SK-MEL-5 (cell line): ENCODE data around the gene TEX35. TPM values are rescaled to one million over a fixed set of nuclear protein-coding genes. Genes with fewer than 3 reads are reported as not detected.
A peak's percentile ranks its signal among the peaks of the same experiment; 100 is the strongest.

ENCODE experiments used
- DNase-seq: peaks from one replicate; pipeline ENCODE4 v3.0.0-alpha.2; 2016; ENCODE audit warnings: low read depth, low spot score
- in situ Hi-C: cut with HindIII; loops from 2 replicates; pipeline ENCODE4 v1.10.0; 2016; ENCODE audit warnings: low sequenced_read_pairs, high pct_unique_total_duplicates, low pct_unique_long_range_greater_than_20kb
- polyA plus RNA-seq, 2 experiments: library from polyadenylated mRNA; depleted of rRNA; stranded (reverse); fragments of >200 nt; gene quantifications; 2 replicates each; pipeline ENCODE4 v1.2.3, GENCODE V29; 2015
- total RNA-seq: library from RNA; depleted of rRNA; stranded (reverse); fragments of >200 nt; shearing (Covaris generic); gene quantifications from 2 replicates; pipeline ENCODE4 v1.2.3, GENCODE V29; 2014; rRNA removed

Gene TEX35
- not detected in 2 replicates for total RNA-seq
- not detected in 2 replicates for polyA plus RNA-seq (2015; cell fraction: cytosol; rRNA removed)
- polyA plus RNA-seq (2015; cell fraction: nucleus; rRNA removed), result 0.11 TPM in 1 of 2 replicates, not detected in the other

GRCh38 chr1:178512566-178513277 lies at the start of gene TEX35:
TSS of gene TEX35 (plus strand) at chr1:178513109. CDS start at chr1:178513189, 80 bp downstream.
- in situ Hi-C loops, result no loop called here
- DNase-seq, result no peak

GRCh38 chr1:178464141-178464540 lies 48.8 kb upstream of the TEX35 start:
- DNase-seq, result no peak
- in situ Hi-C loops, result no loop called here

GRCh38 chr1:178464566-178464965 lies 48.3 kb upstream of the TEX35 start:
- no peak for DNase-seq
- in situ Hi-C loops, result no loop called here

- DNase-seq, result peak; percentile 24
- in situ Hi-C loops, result no loop called here
Measured at GRCh38 chr1:178465011-178465410, 47.9 kb upstream of the TEX35 start.

GRCh38 chr1:178467837-178468236 lies 45.1 kb upstream of the TEX35 start:
- no peak for DNase-seq
- in situ Hi-C loops, result no loop called here

- DNase-seq, result no peak
- in situ Hi-C loops, result no loop called here
Measured at GRCh38 chr1:178470411-178470960, 42.4 kb upstream of the TEX35 start.

GRCh38 chr1:178472531-178472930 lies 40.4 kb upstream of the TEX35 start:
- no peak for DNase-seq
- in situ Hi-C loops, result no loop called here

GRCh38 chr1:178477373-178477772 lies 35.5 kb upstream of the TEX35 start:
- in situ Hi-C loops, result no loop called here
- DNase-seq, result no peak

GRCh38 chr1:178477841-178478240 lies 35.1 kb upstream of the TEX35 start:
- in situ Hi-C loops, result no loop called here
- DNase-seq, result no peak

GRCh38 chr1:178483251-178483957 lies 29.5 kb upstream of the TEX35 start:
- no peak for DNase-seq
- in situ Hi-C loops, result no loop called here

- DNase-seq, result no peak
- in situ Hi-C loops, result no loop called here
Measured at GRCh38 chr1:178484698-178485225, 28.1 kb upstream of the TEX35 start.

- in situ Hi-C loops, result no loop called here
- DNase-seq, result no peak
Measured at GRCh38 chr1:178485541-178485981, 27.3 kb upstream of the TEX35 start.

- in situ Hi-C loops, result no loop called here
- DNase-seq, result no peak
Measured at GRCh38 chr1:178486100-178487069, 26.5 kb upstream of the TEX35 start.

GRCh38 chr1:178487070-178487615 lies 25.8 kb upstream of the TEX35 start:
- in situ Hi-C loops, result no loop called here
- DNase-seq, result no peak

- in situ Hi-C loops, result no loop called here
- no peak for DNase-seq
Measured at GRCh38 chr1:178488393-178488792, 24.5 kb upstream of the TEX35 start.

- DNase-seq, result no peak
- in situ Hi-C loops, result no loop called here
Measured at GRCh38 chr1:178489399-178489798, 23.5 kb upstream of the TEX35 start.

GRCh38 chr1:178490136-178490535 lies 22.8 kb upstream of the TEX35 start:
- in situ Hi-C loops, result no loop called here
- no peak for DNase-seq
